NB4 (cell line): Measurements from ENCODE around the gene LAMA3.

Experiments
- DNase-seq: peaks from one replicate; pipeline ENCODE4 v3.0.0; 2010; ENCODE audit warnings: low read depth
- H3K4me3 ChIP-seq: one replicate; pipeline ENCODE4 v1.5.1; 2011; ENCODE audit warnings: mild to moderate bottlenecking, low read depth, low read length, moderate library complexity
- CTCF ChIP-seq: IDR thresholded peaks from one replicate; pipeline ENCODE4 v1.5.1; 2012; ENCODE audit warnings: low read depth, low read length
- MAX ChIP-seq: IDR thresholded peaks from 2 replicates; pipeline ENCODE4 v1.6.1; 2011; ENCODE audit warnings: low read depth, low read length
- MYC ChIP-seq: IDR thresholded peaks from 2 replicates; pipeline ENCODE4 v1.6.1; 2011; ENCODE audit warnings: low read depth, low read length
- POLR2A ChIP-seq: IDR thresholded peaks from 2 replicates; pipeline ENCODE4 v1.6.1; 2011; ENCODE audit warnings: mild to moderate bottlenecking; ENCODE audit not compliant: insufficient read length; ENCODE audit errors: extremely low read depth

LAMA3 gene

GRCh38 chr18:23816740-23817139, 127.5 kb downstream of the LAMA3 start:
- no peak overlapping the region for H3K4me3 ChIP-seq
- TF ChIP-seq MYC (no peak), POLR2A (no peak), CTCF (no peak), MAX (no peak)
- no peak for DNase-seq

GRCh38 chr18:23819001-23819400, 129.7 kb downstream of the LAMA3 start:
- DNase-seq = no peak
- TF ChIP-seq MAX = no peak
- no peak for TF ChIP-seq MYC
- no peak for TF ChIP-seq CTCF
- TF ChIP-seq POLR2A = no peak
- H3K4me3 ChIP-seq = no peak overlapping the region

GRCh38 chr18:23822590-23823385, 133.5 kb downstream of the LAMA3 start:
- DNase-seq = no peak
- TF ChIP-seq MYC (no peak), POLR2A (no peak), MAX (no peak), CTCF (no peak)
- no peak overlapping the region for H3K4me3 ChIP-seq

- no peak for DNase-seq
- no peak for TF ChIP-seq MYC
- TF ChIP-seq MAX = no peak
- no peak for TF ChIP-seq CTCF
- no peak for TF ChIP-seq POLR2A
- no peak overlapping the region for H3K4me3 ChIP-seq
Measured at GRCh38 chr18:23824240-23824639, 135.0 kb downstream of the LAMA3 start.

GRCh38 chr18:23824669-23825068, 135.4 kb downstream of the LAMA3 start:
- H3K4me3 ChIP-seq = no peak overlapping the region
- DNase-seq = no peak
- TF ChIP-seq MYC (no peak), MAX (no peak), POLR2A (no peak), CTCF (no peak)

- DNase-seq = no peak
- no peak overlapping the region for H3K4me3 ChIP-seq
- no peak for TF ChIP-seq CTCF
Measured at GRCh38 chr18:23825496-23825895, 136.2 kb downstream of the LAMA3 start.
